HG03565 (cell line): Measurements from ENCODE around the gene SLC2A4RG.
"Not testable (repeated sequence)": the region's sequence is repeated elsewhere in the genome, so short reads cannot be mapped to it uniquely, and the experiment has no call there.

Experiments used
- ATAC-seq: cut with Tn5 transposase; IDR thresholded peaks from one replicate; pipeline ENCODE4 v1.9.1; 2021; ENCODE audit warnings: mild to moderate bottlenecking, moderate library complexity; ENCODE audit not compliant: unreplicated experiment

The SLC2A4RG gene

DNA sequence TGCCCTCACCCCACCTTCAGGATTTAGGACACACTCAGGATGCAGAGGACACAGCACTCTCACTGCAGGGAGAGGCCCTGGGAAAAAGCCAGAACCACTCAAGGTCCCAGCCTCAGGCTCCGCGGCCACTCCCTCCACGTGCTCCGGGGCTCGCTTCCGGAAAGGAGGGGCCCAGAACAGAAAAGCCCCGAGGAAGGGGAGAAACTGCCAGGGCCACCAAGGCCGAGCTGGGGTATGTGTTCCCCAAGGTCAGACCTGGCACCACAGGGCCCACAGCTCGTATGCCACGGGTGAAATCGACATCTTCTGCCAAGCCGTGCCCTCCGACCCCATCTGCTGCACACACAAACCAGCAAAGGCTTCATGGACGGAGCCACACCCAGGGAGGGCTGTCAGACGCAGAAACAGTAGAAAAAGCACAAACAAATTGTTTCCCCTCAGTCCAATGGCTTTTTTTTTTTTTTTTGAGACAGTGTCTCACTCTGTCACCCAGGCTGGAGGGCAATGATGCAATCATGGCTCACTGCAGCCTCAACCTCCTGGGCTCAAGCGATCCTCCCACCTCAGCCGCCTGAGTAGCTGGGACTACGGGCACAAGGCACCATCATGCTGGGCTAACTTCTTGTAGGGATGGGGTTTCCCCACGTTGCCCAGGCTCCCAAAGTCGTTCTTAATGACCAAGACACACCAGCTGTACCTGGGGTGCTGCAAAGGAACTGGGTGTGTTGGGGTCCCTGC is 33.4 kb downstream of the SLC2A4RG start:
- no peak for ATAC-seq

DNA sequence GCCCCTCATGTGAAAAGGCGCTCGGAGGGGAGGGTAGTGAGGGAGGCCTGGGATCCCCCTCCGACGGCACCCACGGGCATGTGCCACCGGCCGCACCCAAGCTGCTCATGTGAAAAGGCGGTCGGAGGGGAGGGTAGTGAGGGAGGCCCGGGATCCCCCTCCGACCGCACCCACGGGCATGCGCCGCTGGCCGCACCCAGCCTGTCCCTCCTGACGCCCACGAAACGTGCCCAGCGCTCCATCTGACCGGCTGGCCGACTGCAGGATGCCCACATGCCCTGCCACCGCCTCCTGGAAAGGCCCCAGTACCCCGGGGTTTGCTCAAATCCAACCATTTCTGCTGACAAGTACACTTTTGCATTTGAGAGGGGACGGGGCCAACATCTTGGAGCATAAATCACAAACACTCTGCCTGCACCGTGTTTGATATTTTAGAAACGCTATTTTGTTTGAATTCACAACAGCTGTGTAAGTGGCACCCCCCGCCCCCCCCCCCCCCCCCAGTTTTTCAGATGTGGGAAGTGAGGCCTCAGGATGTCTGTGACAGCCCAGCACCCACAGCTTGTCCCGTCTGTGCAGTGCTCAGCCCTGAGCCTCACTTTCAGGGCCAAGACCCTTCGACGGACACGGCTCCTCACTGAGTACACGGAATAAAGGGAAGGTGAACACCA is 34.1 kb downstream of the SLC2A4RG start:
- ATAC-seq, result no peak

DNA sequence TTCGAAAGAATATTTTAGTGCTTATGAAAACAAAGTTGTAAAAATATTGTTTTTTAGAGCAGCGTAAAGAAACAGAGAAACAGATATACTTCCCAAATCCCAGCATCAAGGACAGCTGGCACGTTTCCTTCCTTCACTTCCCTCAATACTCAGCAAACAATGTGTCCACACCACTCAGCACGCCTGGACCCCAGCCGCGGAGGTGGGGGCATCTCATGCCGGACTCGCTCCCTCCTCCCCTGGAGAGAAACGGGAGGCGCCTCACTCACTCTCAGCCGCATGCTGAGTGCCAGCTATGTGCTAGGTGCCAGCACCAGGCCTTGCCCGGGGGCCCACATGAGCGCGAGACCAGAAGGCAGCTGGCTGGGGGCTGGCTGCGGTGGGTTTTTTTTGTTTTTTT is 34.7 kb downstream of the SLC2A4RG start:
- ATAC-seq, result no peak

DNA sequence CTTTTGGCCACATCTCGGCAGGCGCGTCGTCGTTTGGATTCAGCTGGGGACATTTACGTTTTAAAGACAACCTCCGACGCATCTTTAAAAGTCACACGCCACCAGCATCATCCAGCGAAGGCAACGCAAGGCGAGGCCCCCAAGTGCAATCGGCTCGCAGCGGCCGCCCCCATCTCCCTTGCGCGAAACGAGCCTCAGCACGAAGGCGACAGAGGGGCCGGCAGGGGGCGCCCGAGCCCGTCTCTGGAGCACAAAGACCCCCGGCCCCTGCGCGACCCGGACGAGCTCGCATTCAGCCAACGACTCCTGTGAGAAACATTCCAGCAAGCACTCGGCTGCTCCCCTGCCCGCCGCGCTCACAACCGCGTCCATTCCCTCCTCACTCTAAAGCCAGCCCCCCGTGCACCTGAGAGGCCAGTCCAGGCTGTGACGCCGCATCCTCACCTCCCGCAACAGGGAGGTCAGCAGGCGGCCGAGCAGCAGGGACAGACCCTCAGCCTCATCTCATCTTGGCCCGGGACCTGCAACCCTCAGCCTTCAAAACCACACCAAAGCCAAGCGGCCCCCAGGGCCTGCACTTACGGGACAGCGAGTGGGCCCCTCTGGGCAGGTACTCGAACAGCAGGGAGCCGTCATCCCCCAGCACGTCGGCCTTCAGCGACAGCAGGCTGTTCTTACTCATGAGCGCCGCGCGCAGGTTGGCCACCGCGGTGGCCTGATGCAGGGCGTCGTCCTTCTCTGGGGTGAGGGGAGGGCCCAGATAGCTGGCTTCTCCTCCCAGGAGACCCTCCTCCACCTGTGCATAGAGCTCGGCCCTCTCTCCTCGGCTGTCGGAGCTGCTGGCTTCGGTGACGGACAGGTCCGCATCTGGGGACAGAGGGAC is 35.8 kb downstream of the SLC2A4RG start:
- ATAC-seq, result no peak

DNA sequence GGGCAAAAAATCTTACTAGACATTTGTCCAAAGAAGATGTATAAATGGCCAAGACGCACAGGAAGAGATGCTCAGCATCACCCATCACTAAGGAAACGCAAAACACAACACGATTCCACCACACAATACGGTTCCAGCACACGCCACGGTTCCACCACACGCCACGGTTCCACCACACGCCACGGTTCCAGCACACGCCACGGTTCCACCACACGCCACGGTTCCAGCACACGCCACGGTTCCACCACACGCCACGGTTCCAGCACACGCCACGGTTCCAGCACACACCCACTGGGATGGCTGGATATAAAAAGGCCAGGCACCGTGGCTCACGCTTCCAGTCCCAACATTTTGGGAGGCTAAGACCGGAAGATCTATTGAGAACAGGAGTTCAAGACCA is 37.3 kb downstream of the SLC2A4RG start:
- ATAC-seq, result not testable (repeated sequence)

DNA sequence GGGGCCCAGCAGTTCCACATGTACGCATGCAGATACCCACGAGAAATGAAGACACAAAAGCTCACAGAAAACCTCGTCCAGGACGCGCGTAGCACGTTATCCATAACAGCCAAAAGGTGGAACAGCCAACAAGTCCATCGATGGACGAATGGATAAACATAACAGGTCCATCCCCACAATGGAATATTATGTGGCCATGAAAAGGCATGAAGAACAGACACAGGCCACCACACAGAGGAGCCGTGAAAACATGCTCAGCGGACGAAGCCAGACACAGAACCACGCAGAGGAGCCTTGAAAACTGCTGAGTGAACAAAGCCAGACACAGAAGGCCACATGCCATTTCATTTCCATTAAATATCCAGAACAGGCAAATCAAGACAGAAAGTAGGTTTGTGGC is 38.0 kb downstream of the SLC2A4RG start:
- no peak for ATAC-seq

DNA sequence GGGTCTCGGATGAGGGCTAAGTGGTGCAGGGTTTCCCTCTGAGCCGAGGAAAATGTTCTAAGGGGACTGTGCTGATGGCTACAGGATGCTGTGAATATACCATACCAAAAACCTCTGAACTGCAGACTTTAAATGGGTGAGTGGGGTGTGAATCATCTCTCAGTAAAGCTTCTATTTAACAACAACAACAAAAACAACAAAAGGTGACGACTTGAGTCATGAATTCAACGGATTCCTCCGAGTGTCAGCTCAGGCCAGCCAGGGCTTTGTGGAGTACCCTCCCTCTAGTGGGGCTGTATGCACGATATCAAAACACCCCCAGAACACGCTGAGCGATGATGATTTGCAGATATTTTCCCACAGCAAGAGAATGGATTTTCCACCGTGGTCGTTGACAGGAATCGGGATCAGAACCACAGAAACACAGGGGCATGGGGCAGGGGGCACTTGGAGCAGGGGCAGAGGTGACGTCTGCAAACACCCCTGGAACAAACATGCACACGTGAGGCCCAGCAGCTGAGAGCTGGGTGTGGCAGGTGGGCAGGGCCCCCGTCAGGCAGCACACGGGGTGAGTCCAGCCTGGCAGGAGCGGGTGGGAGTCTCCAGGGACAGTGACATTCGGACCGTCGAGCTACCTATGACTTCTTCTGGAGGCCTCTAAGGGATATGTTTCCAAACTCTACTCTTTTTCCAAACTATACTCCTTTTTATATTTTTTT is 38.6 kb downstream of the SLC2A4RG start:
- no peak for ATAC-seq

DNA sequence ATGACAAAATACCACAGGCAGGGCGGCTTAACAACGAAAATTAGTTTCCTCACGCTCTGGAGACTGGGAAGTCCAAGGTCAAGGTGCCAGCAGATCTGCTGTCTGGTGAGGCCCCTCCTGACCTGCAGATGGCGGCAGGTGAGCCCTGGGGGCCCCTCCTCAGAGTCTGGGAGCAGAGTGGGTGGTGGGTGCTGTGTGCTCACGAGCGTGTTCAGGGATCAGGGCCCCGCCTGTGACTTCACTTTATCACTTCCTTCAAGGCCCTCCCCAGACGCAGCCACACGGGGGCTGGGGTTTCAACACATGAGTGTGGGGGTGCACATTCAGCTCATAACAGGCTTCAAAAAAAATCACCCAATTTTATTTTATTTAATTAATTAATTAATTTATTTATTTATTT is 39.3 kb downstream of the SLC2A4RG start:
- ATAC-seq, result no peak

DNA sequence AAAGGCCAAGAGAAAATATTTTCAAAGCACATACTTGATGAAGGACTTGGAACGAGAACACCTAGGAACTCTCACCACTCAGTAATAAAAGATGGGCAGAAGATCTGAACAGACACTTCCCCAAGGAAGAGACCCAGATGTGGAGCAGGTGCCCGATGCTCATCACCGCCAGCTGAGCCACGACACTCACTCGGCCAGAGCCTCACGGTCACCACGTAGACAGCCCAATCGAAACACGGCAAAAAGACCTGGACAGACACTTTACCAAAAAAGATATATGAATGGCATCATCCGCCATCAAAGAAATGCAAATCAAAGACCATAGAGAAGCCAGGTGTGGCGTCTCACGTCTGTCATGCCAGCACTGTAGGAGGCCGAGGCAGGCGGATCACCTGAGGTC is 41.6 kb downstream of the SLC2A4RG start:
- no peak for ATAC-seq

DNA sequence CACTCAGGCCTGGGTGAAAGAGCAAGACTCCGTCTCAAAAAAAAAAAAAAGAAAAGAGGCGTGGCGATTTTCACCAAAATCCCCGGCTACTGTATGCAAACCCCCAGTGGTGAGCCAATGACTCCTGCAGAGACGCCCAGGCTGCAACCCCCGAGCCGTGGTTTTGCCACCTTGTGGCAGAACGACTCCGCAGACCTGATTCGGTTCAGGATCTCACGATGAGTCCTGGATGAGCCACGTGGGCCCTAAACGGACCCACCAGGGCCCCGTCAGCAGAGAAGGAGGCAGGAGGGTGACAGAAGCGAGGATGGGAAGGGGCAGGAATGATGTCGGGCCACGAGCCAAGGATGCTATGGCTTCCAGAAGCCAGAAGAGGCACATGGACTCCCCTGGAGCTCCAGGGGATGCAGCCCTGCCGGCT is 42.5 kb downstream of the SLC2A4RG start:
- ATAC-seq, result no peak

DNA sequence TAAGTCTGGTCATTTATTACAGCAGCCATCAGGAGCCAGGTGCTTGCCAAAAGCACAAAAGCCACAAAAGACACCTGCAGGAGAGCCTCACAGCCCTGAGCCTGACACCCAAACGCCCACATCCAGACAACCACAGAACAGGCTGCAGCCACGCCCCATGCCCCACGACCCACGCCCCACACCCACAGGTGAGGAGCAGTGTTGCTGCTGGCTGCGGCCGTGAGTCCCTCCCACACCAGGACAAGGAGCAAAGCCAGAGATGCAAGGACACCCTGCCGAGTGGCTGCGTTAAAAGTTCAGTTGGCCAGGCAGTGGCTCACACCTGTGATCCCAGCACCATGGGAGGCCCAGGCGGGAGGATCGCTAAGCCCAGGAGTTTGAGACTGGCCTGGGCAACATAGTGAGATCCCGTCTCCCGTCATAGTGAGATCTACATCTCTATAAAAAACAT is 43.0 kb downstream of the SLC2A4RG start:
- ATAC-seq, result no peak

DNA sequence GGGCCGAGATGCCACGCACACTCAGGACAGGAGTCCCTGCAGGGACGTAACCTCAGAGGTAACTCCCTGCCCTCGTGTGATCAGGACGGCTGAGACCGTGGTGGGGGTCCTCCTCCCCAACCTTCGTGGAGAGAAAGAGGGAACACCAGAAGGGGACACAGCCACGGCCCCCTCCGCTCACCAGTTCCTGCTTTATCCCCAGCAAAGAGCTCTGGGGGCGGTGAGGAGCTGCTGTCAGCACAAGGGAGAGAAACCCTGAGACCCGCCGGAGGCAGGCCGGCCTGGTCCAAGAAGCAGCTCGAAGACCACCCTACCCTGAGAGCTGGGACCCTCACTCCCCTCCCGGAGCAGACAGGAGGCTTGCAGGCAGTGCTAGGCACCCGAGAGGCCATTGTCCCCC is 44.4 kb downstream of the SLC2A4RG start:
- ATAC-seq, result no peak

DNA sequence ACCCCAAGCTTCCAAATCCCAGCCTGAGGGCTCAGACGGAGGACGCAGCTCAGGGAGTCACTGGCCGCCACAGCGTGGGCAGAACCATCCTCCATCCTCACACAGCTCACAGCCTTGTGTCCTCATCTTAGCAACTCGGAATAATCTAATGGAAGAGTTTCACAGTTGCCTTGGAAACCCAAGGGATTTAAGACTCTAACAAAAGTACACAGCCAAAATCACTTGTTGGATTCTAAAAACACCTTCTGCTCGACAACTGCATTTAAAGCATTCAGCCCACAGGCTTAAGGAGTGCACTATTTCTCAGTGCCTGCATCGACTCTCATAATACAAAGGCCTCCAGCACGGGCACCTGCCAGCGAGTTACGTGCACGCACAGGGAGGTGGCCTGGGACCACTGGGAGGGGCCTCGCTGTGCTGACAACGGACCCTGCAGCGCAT is 46.1 kb downstream of the SLC2A4RG start:
- ATAC-seq, result no peak

DNA sequence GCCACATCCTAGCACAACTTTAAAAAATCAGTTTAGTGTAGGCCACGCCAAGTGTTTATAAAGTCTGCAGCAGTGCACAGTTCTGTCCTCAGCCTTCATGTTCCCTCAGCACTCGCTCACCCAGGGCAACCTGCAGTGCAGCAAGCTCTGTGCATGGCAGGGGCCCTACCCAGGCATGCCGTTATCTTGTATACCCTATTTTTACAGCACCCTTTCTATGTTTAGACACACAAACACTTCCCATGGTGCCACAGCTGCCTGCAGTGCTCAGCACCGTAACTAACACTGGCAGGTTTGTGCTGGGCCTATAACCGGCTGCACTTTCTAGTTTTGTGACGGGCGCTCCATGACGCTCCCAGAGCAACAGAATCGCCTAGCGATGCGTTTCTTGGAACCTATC is 47.7 kb downstream of the SLC2A4RG start:
- ATAC-seq, result no peak

DNA sequence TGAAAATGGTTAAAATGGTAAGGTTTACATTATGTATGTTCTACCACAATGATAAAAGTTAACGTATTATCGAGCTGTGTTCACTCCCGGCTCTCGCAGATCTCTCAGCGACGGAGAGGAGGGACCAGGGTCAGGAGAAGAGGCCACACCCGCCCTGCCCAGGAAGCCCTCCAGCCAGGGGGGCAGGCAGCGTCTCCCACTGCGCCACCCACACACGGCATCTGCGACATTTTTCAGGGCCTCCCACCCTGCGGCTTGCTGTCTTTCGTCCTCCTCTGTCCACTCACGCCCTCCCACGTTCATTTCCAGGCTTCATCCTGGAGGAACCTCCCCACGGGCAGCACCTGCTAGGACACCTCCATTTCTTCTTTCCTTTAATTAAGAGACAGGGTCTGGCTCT is 48.2 kb downstream of the SLC2A4RG start:
- no peak for ATAC-seq

DNA sequence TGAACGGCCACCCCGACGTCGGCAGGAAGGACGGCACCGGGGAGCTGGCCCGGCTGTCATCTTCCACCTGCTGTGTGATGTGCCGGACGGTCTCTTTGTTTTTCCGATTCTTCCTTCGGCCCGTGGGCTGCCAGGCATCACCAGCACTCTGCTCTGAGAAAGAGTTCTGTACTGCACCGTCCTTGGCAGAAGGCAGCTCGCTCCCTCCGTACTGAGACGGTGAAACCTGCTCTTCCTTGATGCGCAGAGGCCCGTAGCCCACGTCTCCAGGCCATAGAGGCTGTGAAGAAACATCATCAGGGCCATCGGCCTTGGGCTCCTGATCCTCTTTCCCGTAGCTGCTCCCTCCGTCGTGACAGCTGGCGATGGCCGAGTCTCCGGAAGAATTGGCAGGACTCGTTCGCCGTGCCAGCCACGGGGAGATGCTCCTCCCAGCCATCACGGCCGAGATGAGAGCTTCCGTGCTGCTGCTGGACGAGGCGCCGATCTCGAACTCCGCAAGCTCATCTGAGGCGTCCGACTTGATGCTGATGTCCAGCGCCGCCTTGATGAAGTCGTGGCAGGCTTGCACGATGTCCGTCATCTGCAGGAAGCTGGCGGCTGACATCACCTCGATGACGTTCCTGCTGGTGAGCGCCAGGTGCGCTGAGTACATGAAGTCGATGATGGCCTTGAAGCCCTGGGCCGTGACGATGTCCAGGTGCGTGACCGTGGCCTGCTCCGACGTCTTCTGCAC is 50.4 kb downstream of the SLC2A4RG start:
- no peak for ATAC-seq

DNA sequence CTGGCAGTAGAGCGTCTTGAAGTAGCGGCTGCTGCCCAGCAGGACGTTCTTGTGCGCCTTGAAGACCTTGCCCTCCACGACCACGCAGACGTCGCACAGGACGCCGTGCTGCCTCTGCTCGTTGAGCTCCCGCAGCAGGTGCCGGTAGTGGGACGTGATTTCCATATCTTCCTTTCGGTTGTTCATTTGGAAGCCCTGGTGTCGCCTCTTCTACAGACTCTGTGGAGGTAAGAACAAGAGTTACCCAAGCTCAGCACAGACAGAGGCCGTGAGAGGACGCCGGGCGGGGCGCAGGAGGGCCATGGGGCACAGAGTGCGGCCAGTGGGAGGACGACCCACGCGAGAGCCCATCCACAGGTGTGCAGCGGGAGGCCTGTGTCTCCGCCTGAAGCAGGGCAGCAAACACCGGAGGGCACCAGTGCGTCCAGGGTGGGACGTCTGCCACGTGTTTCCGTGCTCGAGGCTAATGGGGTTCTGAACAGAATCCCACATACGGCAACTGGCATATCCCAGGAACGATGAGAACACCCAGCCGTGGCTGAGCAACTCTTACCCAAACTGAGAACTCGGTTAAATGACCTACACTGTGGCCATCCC is 51.1 kb downstream of the SLC2A4RG start:
- ATAC-seq, result no peak

DNA sequence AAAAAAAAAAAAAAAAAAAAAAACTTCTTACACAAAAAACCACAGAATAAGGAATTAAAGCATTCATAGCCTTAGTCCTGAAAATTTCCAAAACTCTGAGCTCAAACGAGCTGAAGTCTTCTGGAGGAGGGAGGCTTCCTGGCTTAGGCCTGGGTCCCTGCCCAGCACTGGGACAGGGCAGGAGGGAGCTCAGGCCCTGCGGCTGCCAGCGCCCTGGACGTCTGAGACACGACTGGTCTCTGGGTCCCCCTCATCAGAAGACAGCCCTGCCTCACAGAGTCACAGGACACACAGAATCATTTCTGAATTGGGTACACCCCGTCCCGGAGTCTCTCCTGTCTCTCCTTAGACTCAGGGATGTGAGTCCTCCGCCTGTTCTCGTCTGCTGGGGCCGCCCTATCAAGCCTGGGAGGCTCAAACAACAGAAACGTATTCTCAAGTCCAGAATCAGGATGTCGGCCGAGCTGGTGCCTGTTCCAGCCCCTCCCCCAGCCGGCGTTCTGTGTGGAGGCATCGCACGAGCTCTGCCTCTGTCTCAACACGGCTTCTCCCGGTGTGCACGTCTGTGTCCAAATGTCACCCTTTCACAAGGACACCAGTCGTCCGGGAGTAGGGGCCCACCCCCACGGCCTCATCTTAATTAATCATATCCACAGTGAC is 52.1 kb downstream of the SLC2A4RG start:
- no peak for ATAC-seq

DNA sequence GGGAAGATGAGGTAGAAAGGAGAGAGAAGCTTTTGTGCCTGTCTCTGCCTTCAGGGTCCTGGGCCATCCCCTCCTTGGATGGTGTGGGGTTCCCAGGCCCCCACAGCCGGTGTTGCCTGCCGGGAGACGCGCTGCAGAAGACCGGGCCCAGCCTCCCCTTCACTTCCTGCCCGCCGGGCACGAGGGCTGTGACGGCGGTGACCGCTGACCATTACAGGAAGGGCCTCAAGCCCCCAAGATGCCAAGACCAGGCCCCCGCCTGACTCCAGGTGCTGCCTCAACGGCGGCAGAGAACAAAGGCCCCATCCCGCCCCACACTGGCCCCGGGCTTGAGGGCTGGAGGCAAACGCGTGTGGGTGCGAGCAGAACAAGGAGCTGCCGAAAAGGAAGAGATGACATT is 53.3 kb downstream of the SLC2A4RG start:
- ATAC-seq, result no peak
